UCSD-AML1 (cell line): ENCODE data around the gene ANKRD33B.
"Not testable (repeated sequence)": the region's sequence is repeated elsewhere in the genome, so short reads cannot be mapped to it uniquely, and the experiment has no call there.

Experiments used
- DNase-seq: peaks from one replicate; lab custom pipeline; 2025; ENCODE audit not compliant: unreplicated experiment; lab: John Stamatoyannopoulos, UW

The ANKRD33B gene

DNA sequence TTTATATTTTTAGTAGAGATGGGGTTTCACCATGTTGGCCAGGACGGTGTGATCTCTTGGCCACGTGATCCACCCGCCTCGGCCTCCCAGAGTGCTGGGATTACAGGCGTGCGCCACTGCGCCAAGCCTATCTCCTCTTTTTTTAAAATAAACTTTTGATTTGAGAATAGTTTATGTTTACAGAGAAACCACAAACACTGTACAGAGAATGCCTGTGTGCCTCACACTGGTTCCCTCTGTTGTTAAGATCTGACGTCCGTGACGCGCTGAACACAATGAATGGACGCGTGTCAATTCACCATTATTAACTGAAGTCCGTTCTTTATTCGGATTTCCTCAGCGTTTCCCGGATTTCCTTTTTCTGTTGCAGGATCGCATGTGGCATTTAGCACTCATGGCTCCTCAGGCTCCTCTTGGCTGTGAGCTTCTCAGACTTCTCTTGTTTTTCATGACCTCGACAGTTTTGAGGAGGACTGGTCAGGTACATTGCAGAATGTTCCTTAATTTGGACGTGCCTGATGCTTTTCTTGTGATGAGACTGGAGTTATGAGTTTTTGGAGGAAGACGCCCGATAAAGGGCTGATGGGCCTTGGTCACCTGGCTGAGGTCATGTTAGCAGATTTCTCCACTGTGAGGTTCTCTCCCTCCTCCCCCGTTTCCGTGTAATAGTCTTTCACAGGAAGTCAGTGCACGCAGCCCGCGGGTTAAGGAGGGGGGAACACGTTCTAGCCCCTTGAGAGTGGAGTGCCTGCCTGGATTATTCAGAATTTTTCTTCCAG, 69.6 kb downstream of the ANKRD33B start:
- peak; percentile 27 for DNase-seq

GRCh38 chr5:10634050-10634449, 70.2 kb downstream of the ANKRD33B start:
- no peak for DNase-seq

- no peak for DNase-seq
Measured at GRCh38 chr5:10634562-10634961, 70.7 kb downstream of the ANKRD33B start.

DNA sequence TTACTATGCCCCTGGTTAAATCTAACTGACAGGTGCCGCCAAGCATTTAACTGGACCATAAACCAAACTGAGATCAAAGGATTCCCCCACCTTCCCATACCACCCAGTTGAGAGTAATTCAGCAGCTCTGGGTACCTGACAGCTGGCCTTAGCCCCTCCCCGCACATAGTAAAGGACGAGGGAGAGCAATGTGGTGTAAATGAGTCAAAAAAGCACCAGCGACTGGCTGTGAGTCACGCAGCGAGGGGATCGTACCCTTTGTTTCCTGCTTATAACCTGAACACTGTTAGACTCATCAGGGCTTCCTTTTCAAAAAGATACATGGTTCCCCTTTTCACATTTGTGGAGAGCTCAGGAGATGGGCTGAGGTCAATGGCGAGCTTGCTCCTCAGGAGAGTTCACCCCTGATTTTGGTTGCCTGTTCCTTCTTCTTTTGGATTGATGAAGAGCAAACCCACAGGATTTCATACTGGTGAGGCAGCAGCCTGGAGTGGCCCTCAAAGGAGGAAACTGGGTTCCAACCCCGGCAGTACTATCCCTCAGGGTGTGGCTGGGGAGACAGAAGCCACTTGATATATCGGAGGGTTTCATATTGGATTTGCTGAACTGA, 71.5 kb downstream of the ANKRD33B start:
- DNase-seq, result peak; percentile 39

DNA sequence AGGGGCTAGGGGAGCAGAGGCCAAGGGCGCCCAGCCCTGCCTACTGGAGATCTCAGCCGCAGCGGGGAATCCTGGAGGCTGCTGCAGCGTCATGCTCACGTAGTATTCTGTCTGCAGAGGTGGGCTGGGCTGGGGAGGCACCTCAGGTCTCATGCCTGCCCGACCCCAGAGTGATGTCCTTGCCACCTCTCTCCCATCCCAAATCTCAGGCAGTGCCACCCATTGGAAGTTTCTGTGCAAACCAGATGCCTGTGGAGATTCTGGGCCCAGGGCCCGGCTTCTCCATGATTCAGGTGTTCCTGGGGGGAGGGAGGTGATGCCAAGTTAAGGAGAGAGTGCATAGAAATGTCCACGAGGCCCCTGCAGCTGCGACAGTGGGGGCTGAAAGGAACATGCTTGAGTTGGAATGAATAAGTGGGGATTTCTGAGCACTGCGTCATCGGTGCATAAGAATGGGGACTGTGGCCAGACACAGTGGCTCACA, 72.0 kb downstream of the ANKRD33B start:
- no peak for DNase-seq

GRCh38 chr5:10636363-10637142, 72.7 kb downstream of the ANKRD33B start:
- DNase-seq, result no peak

DNA sequence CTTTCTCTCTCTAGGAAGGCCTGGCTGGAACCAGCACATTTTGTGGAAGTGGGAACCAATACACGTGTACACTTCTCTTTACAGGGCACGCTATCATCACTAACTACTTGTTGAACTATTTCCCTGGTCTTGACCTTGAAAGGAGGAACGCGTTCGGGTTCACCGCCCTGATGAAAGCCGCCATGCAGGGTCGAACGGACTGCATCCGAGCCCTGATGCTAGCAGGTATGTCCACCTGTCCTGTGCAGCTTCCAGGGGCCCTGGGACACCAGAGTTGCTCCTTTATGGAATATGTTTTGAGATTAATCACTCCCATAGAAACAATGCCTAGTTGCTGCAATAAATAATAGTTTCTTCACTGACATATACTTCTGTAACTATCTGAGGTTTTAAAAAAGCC, 74.1 kb downstream of the ANKRD33B start:
- no peak for DNase-seq

GRCh38 chr5:10638723-10639122, 74.9 kb downstream of the ANKRD33B start:
- DNase-seq, result not testable (repeated sequence)

DNA sequence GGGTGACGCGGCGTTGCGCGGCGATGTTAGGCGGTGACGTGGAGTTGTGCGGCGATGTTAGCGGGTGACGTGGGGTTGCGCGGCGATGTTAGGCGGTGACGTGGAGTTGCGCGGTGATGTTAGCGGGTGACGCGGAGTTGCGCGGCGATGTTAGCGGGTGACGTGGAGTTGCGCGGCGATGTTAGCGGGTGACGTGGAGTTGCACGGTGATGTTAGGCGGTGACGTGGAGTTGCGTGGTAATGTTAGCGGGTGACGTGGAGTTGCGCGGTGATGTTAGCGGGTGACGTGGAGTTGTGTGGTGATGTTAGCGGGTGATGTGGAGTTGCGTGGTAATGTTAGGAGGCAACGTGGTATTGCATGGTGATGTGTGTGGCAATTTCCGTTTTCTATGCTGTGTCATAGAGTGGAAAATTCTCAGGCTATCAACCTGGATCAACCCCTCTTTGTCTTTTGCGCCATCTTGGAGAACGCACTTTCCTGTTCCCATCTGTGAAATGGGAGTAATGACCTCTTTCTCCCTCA, 76.0 kb downstream of the ANKRD33B start:
- no peak for DNase-seq

DNA sequence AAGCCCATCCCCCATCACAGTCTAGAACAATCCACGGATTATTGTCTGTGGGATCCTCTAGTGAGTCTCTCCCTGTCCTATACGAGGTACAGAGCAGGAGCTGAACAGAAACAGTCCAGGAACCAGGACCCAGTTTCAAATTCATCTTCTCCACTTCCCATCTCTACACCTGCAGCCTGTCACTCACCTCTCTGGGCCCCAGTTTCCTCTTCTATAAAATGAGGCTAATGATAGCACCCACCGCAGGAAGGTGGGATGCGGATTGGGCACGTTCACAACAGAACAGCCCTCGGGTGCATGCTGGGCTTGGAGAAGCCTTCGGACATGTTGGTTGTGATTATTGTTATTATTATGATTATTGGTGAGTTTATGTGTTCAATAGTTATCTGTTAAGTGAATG, 78.5 kb downstream of the ANKRD33B start:
- DNase-seq, result no peak

GRCh38 chr5:10644192-10644591, 80.3 kb downstream of the ANKRD33B start:
- no peak for DNase-seq

GRCh38 chr5:10645146-10645545, 81.3 kb downstream of the ANKRD33B start:
- no peak for DNase-seq

DNA sequence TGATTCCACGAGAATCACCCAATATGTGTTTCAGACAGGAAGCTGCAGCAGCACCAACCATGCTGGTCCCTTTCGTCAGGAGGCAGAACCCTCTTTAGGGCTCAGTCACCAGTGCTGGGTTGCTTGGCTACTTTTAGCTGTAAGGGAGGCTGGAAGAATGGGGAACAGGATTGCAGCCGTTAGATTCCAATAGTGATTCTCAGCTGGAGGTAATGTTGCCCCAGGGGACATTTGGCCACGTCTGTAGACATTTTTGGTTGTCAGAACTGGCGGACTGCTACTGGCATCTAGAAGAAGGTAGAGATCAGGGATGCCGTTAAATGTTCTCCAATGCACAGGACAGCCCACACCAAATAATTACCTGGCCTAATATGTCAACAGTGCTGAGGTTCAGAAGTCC, 81.8 kb downstream of the ANKRD33B start:
- no peak for DNase-seq

GRCh38 chr5:10647640-10648039, 83.8 kb downstream of the ANKRD33B start:
- no peak for DNase-seq

DNA sequence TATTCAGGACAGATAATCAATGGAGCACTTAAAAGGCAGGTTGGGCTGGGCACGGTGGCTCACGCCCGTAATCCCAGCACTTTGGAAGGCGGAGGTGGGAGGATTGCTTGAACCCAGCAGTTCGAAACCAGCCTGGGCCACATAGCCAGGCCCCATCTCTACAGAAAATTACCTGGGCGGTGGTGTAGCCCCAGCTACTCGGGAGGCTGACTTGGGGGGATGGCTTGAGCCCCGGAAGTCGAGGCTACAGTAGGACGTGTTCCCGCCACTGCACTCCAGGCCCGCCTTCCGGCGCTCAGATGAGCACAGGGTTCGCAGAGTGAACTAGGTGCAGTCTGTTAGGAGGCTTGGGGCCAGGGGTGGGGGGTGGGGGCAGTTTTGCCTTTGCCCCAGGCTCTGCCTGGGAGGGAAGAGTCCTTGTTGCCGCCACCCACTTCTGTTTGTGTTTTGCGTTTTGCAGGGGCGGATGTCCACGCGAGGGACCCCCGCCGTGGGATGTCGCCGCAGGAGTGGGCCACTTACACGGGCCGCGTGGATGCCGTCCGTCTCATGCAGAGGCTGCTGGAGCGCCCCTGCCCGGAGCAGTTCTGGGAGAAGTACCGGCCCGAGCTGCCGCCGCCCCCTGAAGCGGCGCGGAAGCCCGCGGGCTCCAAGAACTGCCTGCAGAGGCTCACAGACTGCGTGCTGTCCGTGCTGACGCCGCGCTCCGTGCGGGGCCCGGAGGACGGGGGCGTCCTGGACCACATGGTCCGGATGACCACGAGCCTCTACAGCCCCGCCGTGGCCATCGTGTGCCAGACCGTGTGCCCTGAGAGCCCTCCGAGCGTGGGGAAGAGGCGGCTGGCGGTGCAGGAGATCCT, 85.2 kb downstream of the ANKRD33B start:
- DNase-seq, result no peak

DNA sequence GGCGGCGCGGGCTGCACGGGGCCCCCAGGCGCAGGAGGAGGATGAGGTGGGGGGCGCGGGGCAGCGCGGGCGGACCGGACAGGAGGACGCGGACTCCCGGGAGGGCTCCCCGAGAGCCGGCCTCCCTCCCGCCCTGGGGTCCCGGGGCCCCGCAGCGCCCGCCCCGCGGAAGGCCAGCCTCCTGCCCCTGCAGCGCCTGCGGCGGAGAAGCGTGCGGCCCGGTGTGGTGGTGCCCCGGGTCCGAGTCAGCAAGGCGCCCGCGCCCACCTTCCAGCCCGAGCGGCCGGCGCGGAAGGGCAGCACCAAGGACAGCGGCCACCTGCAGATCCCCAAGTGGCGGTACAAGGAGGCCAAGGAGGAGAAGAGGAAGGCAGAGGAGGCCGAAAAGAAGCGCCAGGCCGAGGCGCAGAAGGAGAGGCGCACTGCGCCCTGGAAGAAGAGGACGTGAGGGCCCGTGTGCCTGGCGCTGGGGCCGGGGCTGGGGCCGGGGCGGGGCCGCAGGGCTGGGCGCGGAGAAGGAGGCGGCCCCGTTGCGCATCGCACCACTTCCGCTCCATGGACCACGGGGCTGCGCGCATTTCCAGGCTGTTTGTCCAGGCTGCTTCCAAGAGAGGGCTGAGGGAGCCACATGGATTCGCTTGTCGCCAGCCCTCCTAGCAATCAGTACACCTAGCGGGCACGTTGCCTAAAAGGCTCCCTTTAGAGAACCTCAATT, 86.0 kb downstream of the ANKRD33B start:
- no peak for DNase-seq

DNA sequence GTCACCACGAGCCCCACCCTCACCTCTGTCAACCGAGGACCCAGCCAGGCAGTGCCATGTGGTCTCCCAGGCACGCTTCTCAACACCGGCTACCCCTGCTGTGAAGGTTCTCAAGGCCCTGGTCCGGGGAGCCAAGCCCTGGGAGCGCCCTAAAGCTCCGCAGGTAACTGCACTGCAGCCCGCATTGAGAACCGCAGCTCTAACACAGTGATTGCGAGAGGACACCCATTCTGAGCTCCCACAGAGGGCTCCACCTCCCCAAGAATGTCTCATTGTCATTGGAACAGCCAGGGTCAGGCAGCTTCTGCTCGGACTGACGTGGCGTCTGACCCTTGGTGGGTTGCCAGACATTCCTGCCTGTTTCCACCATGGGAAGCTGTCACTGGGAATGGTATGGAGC, 88.3 kb downstream of the ANKRD33B start:
- no peak for DNase-seq

- DNase-seq, result no peak
Measured at GRCh38 chr5:10652606-10653005, 88.7 kb downstream of the ANKRD33B start.

DNA sequence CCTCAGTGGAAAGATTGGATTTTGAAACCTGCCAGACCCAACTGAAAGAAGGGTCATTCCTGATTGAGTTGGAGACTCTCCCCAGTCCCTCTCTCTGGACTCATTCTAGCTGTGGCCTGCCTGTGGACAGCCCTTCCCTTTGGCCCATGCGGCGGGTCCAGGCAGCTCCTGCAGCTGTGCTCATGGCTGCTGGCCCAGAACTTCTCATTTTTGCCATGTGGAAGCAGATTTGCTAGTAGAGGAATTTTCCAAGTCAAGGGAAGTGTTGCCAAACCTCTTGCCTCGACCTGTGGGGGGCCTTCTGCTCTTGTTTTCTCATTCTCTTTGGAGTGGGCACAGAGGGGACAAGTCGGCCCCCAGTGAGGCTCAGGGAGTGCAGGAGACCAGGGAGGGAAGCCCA, 89.2 kb downstream of the ANKRD33B start:
- no peak for DNase-seq
